Stimulated activated CD8-positive, alpha-beta memory T cell treated with anti-CD3 and anti-CD28 coated beads, Interleukin-4, amount 100 ng/mL, for 48 hours (primary cell): ENCODE results near the gene TSHZ3.

Experiments used
- DNase-seq: peaks from one replicate; pipeline ENCODE4 v3.0.0-alpha.2; 2020

The TSHZ3 gene

DNA sequence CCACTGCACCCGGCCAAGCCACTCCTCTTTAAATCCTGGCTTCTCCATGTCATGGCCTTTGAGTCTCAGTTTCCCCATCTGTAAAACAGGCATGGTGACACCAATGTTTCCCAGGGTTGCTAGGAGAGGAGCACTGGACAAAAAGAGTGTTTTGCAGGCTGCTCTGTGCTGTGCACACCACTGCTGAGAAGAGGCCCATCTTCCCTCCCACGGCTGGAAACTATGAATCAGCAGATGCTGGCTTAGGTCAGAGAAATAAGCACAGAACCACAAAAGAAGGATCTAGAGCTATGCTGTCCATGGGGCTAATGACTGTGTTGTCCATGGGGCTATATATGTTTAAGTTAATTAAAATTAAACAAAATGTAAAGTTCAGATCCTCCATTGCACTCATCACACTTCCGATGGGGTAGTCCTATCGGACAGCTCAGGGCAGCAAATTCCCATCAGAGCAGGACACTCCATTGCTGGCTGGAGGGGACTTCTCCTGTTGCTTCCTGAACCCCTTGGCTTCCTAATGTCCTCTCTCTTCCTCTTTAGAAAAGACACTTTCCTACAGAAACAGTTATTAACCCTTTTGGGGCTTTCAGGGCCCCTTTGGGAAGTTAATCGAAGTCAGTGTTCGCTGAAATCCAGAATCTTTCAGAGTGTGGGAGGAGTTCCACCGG lies 37.1 kb downstream of the TSHZ3 start:
- peak; percentile 64 for DNase-seq

DNA sequence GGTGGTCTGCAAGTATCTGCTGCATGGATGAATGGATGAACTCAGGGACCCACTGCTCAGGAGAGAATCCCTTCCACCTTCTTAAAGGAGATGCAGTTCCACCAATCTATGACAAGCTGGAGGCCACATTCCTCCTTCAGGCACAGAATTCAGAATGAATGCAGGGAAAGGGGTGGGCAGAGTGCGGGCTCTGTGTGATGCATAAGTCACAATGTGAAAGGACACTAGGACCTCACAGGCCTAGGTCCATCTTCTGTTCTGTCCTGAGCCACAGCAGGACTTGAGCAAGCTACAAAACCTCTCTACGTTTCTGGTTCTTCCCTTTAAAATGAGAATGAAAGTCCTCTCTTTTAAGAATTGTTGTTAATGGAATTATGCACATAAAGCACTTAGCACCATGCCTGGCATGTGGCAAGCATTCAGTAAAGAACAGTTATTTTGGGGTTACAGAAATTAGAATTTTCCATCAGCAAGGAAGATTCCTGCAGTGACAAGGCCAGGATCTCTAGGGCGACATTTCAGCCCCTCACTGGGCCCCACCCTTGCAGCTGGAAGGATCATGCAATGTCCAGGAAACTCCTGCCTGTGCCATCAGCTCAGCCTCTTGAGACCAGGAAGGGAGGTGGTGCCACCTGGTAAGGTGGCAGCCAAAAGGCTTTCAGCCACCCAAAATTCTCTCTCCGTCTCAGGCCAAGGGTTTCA lies 38.7 kb downstream of the TSHZ3 start:
- DNase-seq = no peak

- no peak for DNase-seq
Observed at GRCh38 chr19:31308781-31309180, 40.5 kb downstream of the TSHZ3 start.

GRCh38 chr19:31307071-31307669 lies 42.1 kb downstream of the TSHZ3 start:
- DNase-seq = no peak

- DNase-seq = no peak
Observed at GRCh38 chr19:31306006-31306753, 43.1 kb downstream of the TSHZ3 start.

GRCh38 chr19:31304831-31305312 lies 44.4 kb downstream of the TSHZ3 start:
- no peak for DNase-seq

DNA sequence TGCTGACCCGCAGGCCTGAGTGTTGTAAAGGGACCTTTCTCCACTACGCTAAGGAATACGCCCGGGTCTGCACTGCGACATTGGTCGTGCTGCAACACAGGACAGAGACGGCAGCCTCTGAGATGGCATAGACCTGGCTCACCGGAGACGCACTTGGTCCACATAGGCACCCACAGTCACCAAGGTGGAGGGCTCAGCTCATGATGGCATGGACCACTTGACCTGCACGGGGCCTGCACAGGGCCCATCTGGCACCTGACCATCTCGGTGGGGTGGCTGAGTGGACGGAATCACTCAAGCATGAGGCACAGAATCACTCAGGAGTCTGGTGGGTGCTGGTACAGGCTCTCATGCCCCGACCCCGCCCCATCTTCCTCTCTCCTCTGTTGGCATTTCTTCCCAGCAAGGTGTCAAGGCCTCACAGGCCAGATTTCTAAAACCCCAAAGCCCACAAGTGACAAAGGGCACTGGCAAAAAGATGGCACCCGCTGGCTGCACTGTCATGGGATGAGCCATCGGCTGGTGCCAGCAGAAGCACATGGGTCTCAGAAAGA lies 45.9 kb downstream of the TSHZ3 start:
- DNase-seq = no peak

DNA sequence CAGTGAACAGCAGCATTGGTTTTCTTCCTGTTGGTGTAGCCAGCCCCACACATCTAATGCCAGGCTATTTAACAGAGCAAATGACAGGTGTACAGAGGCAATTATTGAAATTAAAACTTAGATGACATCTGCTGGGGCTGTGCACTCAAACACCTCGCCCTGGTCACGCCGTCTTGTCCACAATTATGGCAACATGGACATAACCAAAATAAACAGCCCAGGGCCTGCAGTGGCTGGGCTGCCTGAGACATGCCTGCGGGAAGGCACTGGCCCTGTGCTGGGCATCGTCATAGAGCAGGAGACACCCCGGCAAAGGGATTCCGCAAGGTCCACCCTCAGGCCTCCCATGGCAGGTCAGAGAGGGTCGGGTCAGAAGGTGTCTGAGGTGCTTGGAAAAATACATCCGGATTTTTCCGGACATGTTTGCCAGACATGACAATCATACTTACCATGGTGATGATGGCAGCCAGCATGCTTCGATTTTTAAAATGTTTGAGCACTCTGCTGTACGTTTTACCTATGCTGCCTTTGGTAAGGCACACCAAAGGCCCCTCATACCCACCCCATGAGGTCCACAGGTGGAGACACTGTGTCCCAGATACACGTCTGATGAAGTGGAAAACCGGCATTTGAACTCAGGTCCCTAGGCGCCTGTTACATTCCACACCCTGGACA lies 47.8 kb downstream of the TSHZ3 start:
- DNase-seq = no peak

GRCh38 chr19:31300422-31300821 lies 48.8 kb downstream of the TSHZ3 start:
- DNase-seq = no peak

- no peak for DNase-seq
Observed at GRCh38 chr19:31299665-31300064, 49.6 kb downstream of the TSHZ3 start.

GRCh38 chr19:31297991-31298390 lies 51.2 kb downstream of the TSHZ3 start:
- no peak for DNase-seq

DNA sequence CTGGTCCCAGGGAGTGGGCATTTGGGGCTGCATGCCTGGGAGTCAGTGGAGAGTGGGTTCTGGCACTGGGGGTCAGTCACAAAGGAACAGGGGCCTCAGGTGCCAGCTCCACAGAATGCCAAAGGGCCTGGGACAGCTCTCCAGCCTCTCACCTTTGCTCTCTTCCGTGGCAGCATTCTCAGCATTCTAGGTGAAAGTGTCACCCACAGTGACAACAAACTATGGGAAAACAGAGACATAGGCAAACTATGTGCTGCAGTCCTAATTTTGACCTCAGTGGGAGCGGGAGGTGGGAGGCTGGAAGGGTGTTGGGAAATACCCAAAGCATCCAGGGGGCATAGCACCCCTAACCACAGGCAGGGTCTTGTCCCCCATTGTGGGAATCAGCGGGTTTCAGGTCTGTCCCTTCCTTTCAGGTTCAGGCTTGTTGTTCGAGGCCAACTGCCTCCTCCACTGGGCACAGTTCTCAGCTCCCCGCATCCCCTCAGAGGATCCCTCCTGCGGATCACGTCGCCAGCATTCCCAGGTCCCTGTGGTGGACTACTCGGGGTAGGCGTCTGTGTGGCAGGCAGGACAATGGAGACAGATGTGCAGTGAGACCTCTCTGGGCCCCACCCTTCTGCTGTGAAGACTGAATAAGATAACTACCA lies 52.4 kb downstream of the TSHZ3 start:
- DNase-seq = no peak

- DNase-seq = no peak
Observed at GRCh38 chr19:31294189-31294588, 55.0 kb downstream of the TSHZ3 start.

DNA sequence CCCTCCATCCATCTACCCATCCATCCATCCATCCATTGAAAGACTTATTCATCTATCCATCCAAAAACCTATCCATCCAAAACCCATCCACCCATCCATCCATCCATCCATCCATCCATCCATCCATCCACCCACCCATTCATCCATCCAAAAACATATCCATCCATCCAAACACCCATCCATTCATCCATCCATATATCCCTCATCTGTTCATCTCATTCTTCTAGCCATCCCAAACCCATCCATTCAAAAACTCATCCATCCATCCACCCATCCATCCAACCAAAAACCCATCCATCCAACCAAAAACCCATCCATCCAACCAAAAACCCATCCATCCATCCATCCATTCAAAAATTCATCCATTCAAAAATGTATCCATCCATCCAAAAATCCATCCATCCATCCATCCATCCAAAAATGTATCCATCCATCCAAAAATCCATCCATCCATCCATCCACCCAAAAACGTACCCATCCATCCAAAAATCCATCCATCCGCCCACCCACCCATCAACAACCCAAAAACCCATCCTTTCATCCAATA lies 56.5 kb downstream of the TSHZ3 start:
- DNase-seq = no peak

DNA sequence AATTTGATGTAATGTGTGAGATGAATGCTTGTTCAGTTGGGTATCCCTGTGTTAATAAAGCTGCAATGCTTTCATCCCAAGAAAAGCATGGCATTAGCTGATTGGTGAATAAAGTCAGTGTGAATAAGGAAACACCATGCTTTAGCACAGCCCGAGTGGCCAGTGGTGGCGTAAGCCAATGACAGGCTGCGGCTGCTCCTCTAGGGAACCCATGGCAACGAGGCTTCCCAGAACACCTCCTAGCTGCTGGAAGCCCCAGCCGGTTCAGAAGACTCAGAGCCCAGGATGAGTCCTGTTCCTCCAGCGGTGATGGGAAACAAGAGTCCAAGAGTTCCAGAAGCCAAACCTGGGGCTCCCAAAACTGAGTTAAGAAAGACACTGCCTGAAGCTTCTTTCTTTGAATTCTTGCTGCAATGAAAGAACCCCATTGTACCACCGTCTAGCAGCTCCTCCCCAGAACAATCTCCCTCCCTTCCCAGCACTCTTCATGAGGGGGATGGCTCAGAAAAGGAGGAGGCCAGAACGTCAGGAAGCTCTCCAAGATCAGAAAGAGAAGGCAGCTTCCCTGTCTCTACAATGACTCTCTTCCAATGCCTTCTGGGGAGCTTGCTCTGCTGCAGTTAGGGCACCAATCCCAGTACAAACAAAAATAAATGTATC lies 58.2 kb downstream of the TSHZ3 start:
- no peak for DNase-seq

DNA sequence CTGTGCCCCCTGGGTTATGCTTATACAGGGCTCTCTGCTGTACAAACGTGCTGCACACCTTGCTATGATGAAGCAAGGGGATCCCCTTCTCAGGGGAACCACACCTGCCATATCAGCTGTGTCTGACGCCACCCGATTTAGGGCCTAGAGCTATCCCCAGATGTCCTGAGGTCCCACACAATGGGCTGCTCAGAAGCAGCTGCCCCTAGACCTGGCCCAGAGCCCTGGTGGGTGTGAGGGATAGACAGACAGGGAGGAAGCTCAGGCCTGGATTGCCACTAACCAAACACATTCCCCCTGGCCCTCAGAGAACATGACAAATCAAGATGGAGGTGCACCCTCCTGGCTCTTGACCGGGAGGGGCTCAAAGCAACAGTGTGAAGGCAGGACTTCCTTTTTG lies 59.3 kb downstream of the TSHZ3 start:
- no peak for DNase-seq

DNA sequence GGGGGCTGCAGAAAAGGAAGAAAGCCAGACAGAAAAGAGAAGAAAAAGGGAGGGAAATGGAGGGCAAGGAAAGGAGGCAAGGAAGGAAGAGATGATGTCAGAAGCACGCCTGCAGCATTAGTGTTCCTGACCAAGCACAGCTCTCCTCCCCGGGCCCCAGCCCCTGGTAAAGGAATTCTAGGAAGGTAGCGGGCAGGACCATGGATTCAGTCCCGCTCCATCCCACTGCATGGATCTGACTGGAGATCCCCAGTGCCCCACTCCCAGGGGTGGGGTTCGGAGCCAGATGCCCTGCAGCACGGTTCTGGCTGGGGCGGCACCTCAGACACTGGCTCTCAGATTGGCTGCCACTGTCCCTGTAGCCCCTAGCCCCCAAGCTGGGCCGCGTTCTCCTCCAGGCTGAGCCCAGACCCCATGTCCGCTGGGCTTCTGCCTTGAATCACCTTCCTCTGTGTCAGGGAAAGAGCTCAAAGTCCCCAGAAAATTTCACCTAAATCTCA lies 59.8 kb downstream of the TSHZ3 start:
- no peak for DNase-seq

DNA sequence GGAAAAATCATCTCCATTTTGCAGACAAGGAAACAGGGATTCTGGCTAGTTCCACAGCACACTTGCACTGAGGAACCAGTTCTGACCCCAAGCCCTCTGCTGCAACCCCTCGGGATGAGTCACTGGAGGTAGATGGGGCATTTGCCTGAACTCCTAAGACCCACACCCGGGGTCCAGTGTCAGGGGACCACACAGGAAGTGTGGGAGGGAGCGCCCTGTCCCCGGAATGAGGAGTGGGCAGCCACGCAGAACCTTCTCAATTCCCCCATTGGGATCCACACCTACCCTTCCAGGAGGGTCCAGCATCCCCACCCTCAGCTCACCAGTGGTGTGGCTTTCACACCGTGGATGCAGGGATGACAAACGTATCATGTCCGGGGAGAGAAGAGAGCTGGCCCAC lies 62.7 kb downstream of the TSHZ3 start:
- no peak for DNase-seq

DNA sequence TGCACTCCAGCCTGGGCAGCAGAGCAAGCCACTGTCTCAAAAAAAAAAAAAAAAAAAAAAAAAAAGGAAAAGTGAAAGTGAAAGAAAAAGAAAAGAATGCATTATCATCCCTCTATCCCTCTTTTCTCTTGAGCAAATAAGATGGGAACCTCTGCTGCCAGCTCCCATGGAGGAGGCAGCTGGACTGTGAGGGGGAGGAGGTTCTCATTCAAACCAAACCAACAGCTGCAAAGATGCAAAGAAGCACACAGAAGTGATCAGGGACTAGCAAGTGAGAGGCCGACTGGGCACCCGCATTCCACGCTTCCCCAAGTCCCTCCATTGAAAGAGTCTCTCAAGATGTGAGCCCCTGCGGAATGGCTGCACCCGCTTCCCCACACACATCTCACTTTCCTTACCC lies 63.5 kb downstream of the TSHZ3 start:
- DNase-seq = no peak

DNA sequence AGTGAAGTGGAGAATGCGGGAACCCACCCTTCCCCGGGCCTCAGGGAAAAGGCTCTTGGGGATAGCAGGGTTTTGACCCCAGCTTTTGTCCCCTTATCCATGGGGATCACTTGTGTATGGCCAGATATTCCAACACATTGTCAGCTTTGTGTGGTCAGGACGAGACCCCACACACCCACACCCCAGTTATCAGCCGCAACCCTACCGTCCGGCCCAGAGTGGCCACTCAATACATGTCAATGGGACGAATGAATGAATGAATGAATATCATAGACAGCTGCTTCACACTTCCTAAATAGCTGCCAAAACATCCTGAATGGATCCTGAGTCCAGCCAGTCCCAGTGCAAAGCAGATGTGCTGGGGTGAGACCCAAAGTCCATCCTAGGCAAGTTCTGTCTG lies 64.6 kb downstream of the TSHZ3 start:
- DNase-seq = no peak

DNA sequence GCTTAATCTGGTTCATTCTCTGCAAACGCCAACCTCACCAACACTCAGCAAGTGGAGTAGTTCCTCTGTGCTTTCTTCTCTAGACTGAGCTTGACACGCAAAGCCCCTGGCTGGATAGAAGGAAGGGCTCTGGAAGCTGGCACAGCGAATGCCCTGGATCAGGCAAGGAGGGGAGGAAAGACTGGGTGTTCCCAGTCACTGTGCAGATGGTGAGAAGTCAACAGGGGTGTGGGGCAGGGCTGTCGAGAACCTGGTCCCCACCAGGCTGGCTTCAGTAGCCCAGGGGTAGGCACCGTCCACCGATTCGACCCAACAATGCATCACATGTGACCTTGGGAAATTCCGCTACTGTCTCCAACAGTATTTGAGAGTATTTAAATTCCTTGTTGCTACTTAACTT lies 65.5 kb downstream of the TSHZ3 start:
- no peak for DNase-seq
